Measurements from ENCODE around the gene RB1.

The RB1 gene

DNA sequence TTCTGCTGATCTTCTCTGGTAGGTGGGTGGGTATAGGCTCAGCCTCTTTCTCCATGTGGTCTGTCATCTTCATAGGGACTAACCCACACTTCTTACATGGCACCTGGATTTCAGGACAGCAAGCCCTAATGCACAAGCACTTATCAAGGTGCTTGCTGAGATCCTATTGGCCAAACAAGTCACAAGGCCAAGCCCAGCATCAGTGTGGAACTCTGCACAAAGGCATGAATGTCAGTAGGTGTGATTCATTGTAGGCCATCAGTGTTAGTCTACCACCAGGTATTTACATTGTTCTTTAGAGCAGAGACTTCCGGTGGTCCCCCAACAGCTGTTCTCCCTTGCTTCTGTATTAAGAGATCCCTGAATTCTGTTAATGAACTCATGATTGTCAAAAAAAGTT is 8.3 kb upstream of the RB1 start:
- H3K4me3 ChIP-seq = no peak overlapping the region
- no peak overlapping the region for H3K27ac ChIP-seq

DNA sequence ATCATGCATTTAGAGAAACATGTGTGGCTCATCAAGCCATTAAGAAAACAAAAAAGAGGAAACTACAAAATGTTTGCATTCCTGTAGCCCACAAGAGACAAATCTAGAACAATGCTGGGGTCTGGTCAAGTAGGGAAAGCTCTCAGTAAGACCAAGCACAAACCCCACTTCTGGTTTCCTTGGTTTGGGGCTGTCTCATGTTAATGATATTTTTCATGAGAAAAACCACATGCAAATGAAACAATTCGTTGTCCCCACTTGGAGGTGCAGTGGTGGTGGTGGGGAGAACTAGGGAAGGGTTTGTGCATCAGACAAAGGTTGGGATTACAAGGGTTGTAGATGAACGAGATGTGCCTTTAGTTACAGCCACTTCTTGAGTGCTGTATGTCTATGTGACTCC is 7.0 kb upstream of the RB1 start:
- Histone ChIP-seq H3K4me3 (no peak overlapping the region), H3K27ac (no peak overlapping the region)

DNA sequence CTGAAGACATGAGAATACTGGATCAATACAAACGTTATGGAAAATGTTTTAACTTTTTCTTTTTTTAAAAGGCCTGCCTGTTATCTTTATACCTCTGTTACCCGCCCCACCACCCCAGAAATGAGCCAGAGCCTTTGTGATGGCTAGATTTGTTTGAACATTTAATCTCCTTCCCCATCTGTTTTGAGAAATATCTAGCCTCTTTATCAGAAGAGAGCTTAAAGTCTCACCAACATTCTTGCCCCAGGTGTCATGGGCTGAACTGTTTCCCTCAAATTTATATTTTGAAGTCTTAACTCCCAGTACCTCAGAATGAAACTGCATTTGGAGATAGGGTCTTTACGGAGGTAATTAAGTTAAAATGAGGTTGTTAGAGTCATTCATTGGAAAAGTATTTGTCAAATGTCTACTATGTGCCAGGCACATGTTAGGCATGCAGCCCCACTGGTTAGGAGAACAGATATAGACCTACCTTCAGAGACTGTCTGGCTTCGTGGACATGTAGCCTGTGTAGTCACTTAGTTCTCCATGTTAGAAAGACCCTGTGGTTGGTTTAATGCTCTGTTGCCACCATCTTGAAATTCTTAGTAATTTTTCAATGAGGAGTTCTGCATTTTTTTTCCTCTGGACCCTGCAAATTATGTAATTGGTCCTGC is 6.3 kb upstream of the RB1 start:
- no peak overlapping the region for H3K4me3 ChIP-seq
- H3K27ac ChIP-seq = no peak overlapping the region

DNA sequence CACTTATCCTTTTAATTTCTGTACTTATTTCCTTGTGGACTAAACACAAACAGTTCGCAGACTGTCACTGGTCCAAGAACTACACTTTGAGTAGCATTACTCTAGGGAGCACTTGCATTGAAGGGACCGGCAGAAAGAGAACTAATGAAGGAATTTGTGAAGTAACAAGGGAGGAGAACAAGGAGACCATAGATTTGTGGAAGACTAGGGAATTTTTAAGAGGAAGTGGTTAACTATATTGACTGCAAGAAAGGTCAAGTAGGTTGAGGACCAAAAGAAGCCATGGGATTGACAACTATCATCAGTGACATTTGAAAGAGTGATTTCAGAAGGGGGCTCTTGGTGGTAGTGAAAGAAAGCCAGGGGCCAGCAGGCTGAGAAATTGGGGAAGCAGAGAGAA is 4.0 kb upstream of the RB1 start:
- Histone ChIP-seq H3K4me3 (no peak overlapping the region), H3K27ac (no peak overlapping the region)

DNA sequence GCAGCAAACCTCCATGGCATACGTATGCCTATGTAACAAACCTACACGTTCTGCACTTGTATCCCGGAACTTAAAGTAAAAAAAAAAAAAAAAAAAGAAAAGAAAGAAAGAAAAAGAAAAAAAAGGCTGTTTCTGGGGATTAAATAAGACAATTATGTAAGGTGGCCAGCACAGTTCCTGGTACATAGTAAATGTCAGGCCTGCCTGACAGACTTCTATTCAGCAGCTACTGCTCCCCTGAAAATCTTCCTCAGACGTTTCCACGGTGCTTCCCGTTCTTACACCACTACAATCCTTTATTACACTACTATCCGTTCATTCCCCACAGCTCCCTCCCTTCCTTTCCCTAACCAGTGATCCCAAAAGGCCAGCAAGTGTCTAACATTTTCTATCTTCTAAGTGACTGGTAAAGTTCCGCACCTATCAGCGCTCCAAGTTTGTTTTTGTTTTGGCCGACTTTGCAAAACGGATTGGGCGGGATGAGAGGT is 636 bp upstream of the RB1 start:
- Histone ChIP-seq H3K4me3 (peak overlapping the region; percentile 75 to 97 (median 94)), H3K27ac (peak overlapping the region; percentile 93 to 100 (median 98))

DNA sequence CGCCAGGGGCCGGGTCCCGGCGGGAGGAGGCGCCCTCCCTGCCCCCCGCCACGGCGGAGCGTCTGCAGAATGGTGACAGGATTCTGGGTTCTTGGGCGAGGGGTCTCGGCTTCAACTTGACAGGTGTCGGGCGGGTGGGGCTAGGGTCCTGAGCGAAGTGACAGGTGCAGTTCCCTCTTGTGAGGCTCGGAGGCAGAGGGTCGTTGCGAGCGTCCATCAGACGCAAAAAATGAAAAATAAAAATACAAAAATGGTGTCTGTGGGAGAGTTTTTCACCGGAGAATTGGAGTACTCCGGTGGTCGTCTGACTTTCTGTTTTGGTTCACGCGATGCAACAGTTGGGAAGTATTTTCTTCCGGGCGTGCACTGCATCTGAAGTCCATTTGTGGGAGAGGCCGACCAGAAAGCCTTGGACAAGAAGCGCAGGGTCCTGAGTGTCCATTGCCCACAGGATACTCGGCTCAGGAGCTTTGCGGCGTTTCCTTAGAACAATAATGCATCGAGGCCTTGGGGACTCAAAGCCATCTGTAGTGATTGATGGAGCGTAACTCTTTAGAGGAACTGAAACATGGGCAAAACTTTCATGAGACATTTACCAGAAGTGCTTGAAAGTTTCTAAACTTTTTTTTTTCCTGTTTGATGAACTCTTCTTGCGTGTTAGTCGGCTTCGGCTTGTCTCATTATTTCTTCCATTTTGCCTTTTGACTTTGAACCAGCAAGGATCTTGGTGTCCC is 759 bp downstream of the RB1 start:
- Histone ChIP-seq H3K4me3 (peak overlapping the region; percentile 75 to 97 (median 94)), H3K27ac (peak overlapping the region; percentile 93 to 100 (median 98))

DNA sequence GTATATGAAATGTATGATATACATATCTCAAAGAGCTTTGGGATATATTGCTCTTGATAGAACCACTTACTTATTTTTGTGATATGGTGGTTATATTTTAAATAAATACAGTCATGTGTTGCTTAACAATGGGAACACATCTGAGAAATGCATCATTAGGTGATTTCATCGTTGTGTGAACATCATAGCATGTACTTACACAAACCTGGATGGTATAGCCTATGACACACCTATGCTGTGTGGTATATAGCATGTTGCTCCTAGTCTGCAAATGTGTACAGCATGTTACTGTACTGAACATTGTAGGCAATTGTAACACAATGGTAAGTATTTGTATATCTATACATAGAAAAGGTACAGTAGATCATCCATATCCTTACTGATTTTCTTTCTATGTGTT is 7.7 kb downstream of the RB1 start:
- no peak overlapping the region for H3K4me3 ChIP-seq
- H3K27ac ChIP-seq = no peak overlapping the region

DNA sequence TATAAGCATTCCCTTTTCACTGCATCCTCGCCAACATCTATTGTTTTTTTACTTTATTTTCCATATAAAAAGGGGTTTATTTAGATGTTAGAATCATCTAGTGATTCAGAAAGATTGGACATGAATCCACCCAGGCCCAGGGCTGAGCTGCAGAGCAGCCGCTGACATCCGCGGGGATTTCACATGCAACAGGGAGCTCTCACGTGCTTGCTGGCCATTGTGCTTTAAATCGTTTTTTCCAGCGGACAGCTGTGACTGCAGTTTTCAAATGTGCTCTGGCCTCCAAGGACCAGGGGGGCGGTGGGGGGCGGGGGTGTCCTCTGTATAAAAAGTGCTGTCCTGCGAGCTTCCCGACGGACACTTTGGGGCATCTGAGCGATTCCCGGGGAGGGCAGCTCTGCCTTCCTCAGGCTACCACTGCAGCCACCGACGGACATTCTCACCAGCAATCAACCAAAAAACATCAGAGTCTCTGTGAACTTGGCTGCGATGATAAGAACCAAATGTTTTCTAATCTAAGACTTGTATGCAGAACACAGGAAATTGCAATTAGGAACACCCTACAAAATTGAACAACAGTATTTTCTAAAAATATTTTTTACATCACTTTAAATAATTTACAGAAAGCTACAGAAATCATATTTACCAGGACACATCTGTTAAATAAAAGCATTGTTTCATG is 12.6 kb downstream of the RB1 start:
- H3K4me3 ChIP-seq = no peak overlapping the region
- no peak overlapping the region for H3K27ac ChIP-seq

DNA sequence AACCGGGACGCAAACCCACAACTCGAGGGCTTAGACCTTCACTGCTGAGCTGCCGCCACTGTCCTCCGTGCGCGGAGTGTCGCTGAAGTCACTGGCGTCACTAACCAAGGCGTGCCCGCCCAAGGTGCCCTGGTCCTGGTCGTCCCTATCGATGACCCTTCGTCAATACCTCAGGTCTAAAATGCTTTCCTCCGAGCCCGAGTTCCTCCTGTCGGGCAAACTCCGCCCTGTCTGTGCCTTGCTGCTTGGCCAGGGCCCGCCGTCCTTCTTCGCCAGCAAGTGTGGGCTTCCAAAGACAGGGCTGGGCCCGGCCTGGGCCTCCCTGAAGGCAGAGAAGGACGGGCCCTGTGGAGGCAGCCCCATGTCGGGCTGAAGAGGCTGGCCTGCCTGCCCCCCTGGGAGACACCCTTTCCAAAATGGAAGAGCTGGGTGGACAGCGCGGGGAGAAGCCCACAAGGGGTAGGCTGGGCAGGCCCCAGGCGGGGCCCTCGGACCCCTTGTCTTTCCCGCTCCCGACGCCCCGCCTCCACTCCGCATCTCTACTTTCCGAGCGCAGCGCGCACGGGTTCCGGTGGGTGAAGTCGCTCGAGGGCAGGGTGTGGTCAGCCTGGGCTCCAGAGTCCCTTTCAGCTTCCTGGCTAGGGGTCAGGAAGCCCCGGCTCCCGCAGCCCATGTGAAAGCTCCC is 13.4 kb downstream of the RB1 start:
- Histone ChIP-seq H3K4me3 (no peak overlapping the region), H3K27ac (peak overlapping the region in 1 of 21 experiments; percentile 21)

DNA sequence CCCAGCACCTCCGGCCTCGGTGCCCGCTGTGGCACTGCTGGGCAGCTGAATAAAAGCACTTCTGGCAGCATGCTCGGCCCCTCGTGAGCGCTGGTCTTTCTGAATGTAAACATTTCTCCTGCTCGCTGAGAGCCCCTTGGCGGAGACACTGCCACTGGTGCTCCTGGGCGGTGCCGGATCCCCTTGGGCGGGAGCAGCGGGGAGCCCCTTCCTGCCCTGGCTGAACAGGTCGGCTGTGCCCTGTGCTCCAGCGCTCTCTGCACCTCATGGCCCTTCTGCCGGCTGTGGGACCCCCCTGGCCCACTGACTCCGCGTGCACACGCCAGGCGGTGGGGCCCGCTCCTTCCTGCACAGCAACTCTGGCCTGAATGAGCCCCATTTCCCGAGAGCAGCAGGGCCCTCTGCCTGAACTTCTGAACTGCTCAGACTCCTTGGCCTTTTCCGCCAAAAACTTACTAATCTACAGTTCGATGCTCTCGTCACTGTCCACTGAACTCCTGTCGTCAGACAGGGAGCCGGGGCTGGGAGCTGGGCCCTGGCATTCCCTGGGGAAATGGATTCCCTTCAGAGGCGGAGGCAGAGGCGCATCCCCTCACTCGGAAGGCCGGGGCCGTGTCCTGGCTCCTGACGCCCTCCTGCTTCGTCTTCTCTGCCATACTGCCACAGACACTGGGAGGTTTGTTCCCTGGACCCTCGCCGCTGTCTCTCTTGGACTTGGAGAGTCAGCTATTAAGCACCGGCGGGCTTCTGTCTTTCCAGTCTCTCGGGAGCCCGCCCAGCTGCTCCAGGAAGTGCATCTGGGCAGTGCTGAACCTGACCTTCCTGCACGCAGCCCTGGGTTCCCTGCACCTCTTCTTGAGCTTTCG is 14.2 kb downstream of the RB1 start:
- Histone ChIP-seq H3K4me3 (peak overlapping the region in 2 of 7 experiments; percentile 14 to 46), H3K27ac (peak overlapping the region in 3 of 21 experiments; percentile 21 to 58 (median 47))

DNA sequence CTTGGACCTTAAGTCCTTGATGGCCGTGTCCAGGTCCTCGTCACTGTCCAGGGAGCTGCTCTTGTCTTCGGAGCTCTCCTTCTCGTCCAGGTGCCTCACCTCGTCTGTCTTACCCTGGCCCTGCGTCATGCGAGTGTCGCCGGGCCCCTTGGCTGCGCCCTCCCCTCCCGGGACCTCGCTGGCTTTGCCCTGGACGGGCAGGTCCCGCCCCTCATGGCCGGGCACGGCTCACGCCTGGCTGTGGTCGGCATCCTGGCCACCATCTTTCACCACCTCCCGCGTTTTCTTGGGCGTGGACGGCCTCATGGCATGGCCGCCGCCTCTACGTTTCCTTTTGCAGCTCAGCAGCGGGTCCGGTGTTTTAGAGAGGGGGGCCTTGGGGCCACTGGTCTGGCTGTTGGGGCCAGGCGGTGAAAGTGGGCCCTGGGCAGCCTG is 14.8 kb downstream of the RB1 start:
- H3K27ac ChIP-seq = peak overlapping the region in 2 of 21 experiments; percentile 47 to 58
- peak overlapping the region in 6 of 7 experiments; percentile 4 to 46 (median 12) for H3K4me3 ChIP-seq

DNA sequence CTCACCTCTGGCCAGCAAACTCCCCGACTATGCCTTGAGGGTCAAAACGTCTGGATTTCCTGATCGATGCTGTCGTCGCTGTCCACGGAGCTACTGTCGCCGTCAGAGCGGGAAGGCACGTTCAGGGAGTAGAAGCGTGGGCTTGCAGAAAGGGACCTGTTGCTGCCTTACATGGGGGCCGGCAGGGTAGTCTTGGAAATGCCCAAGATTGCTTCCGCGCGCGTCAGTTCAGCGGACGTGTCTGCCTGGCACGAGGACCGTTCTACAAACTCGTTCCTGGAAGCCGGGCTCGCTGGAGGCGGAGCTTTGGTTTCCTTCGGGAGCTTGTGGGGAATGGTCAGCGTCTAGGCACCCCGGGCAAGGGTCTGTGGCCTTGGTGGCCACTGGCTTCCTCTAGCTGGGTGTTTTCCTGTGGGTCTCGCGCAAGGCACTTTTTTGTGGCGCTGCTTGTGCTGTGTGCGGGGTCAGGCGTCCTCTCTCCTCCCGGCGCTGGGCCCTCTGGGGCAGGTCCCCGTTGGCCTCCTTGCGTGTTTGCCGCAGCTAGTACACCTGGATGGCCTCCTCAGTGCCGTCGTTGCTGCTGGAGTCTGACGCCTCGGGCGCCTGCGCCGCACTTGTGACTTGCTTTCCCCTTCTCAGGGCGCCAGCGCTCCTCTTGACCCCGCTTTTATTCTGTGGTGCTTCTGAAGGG is 15.4 kb downstream of the RB1 start:
- Histone ChIP-seq H3K27ac (peak overlapping the region in 4 of 21 experiments; percentile 2 to 58 (median 22)), H3K4me3 (peak overlapping the region; percentile 4 to 46 (median 14))

DNA sequence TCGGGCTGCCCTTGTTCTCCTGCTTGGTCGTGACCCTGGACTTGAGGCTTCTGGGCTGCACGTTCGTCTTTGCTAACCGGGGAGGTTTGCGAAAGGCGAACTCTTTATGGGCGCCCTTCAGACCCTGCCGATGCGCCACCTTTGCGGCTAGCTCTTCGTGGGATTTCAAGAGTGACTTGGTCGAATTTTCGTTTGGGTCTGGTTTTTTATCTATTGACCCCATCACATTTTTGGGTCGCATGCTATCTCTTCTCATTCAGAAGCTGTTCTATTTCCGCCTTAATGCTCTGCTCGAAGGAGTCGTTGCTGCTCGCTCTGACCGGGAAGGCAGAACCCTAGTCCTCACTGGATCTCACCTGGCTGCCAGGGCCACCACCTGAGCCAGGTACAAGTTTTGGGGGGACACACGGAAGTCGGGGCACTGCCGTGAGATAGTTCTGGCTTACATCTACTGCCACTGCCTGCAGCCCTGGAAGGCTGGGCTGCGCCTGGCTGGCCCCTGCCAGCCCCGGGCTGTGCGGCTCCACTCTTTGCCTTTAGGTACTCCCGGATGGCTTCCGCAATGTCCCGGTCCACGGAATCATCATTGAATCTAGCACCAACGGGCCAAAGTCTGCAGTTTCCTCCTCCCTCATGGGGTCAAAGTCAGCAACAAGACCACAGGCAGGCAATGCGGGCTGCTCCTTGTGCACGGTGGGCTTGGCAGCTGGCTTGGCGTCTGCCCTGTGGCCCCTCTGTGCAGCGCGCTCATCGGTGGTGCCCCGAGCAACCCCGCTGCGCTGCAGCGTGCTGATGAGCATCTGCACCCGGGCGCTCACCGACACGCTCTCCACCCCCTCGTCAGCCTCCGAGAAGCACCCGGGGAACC is 16.2 kb downstream of the RB1 start:
- H3K27ac ChIP-seq = peak overlapping the region in 3 of 21 experiments; percentile 2 to 34 (median 11)
- peak overlapping the region; percentile 4 to 46 (median 23) for H3K4me3 ChIP-seq

DNA sequence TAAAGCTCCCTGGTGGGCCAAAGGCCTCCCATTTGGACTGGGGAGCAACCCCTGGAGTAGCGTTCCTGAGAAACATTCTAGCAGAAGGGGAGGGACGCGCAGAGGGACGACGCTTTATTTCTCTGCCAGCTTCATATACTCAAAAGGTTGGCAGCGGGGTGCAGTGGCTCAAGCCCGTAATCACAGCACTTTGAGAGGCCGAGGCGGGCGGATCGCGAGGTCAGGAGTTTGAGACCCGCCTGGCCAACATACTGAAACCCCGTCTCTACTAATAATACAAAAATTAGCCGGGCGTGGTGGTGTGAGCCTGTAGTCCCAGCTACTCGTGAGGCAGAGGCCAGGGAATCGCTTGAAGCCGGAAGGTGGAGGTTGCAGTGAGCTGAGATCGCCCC is 16.8 kb downstream of the RB1 start:
- H3K4me3 ChIP-seq = peak overlapping the region; percentile 4 to 46 (median 28)

DNA sequence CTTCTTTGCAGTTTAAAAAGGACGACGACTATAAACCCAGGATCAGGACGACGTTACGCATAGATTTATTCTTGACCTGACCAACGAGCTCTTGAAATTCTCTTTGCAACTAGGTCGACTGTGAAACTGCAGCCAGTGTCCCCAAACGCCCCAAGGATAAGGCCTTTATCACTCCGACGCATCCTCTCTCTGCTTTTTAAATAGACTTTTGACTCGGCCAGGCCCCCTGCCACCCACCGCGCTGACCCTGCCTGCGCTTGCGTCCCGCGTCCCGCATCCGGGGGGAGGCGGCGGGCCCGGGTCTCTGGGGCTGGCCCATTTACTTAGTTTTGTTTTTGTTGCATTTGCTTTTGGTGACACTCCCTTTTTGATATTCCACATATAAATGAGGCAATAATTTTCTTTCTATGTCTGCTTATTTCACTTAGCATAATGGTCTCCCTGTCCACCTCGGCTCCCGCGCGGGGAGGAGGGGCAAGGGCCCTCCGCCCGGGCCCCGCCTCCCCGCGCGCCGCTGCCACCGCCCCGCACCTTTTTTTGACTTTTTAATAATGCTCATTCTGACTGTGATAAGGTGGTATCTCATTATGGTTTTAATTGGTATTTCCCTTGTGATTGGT is 17.4 kb downstream of the RB1 start:
- Histone ChIP-seq H3K4me3 (peak overlapping the region in 6 of 7 experiments; percentile 6 to 46 (median 28)), H3K27ac (no peak overlapping the region)

More for the DNA sequence above, 16.8 kb downstream of the RB1 start:
- no peak overlapping the region for H3K27ac ChIP-seq

DNA sequence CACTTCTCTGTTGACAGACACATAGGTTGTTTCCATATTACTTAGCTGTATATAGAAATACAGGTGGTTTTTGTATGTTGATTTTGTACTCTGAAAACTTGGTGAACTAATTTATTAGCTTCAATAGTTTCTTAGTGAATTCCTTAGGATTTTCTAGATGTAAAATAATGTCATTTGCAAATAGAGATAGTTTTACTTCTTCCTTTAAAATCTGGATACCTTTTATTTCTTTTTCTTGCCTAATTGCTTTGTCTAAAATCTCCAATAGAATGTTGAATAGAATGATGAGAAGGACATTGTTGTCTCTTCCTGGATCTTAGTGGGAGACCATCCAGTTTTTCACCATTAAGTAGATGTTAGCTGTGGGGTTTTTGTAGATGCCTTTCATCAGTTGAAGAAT is 18.7 kb downstream of the RB1 start:
- H3K27ac ChIP-seq = no peak overlapping the region
- no peak overlapping the region for H3K4me3 ChIP-seq

DNA sequence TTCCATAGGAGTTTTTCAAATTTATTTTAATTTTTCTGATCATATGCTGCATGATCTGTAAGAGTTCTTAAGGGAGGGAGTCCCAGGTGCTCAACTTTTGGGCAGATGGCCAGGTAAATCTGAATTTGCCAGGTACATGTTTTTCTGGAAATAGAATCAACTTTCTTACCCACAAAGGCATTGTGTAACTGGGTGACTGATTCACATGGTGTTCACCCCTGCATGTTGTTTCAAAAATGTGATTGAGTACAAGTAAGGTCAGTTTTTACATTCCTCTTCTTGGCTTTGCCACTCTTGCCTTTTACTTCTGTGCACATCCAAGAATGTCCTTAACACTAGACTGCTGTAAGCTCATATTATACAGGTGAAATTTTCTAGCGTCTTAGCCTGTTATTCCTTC is 30.4 kb downstream of the RB1 start:
- Histone ChIP-seq H3K27ac (peak overlapping the region in 3 of 21 experiments; percentile 7 to 55 (median 27)), H3K4me3 (no peak overlapping the region)
